Cardiac muscle cell (in vitro differentiated cells and primary cell): ENCODE data around the gene ZMAT5. TPM values are rescaled to one million over a fixed set of nuclear protein-coding genes. Genes with fewer than 3 reads are reported as not detected.

Experiments
- DNase-seq, 2 donors: peaks; one replicate each; pipeline versions ENCODE4 v3.0.0 to v3.0.0-alpha.2; 2010 to 2017; ENCODE audit warnings: low read depth in 1 of 2, low spot score in 1 of 2
- H3K27ac ChIP-seq: fragments of 200-600 bp; sonication (generic); 2 replicates; pipeline ENCODE4 v1.5.1; 2016
- H3K27me3 ChIP-seq: fragments of 200-600 bp; sonication (generic); 2 replicates; pipeline ENCODE4 v1.6.0; 2016; ENCODE audit warnings: control low read depth
- H3K36me3 ChIP-seq: fragments of 200-600 bp; sonication (generic); 2 replicates; pipeline ENCODE4 v1.5.1; 2016; ENCODE audit warnings: control low read depth
- H3K4me1 ChIP-seq: fragments of 200-600 bp; sonication (generic); 2 replicates; pipeline ENCODE4 v1.8.1; 2017; ENCODE audit warnings: low read depth, mild to moderate bottlenecking, mixed run types
- H3K4me3 ChIP-seq: fragments of 200-600 bp; sonication (generic); 2 replicates; pipeline ENCODE4 v1.5.1; 2016; ENCODE audit warnings: mild to moderate bottlenecking
- H3K9me3 ChIP-seq: fragments of 200-600 bp; sonication (generic); 2 replicates; pipeline ENCODE4 v1.5.1; 2017; ENCODE audit warnings: low read depth, mild to moderate bottlenecking, control low read depth
- CTCF ChIP-seq: IDR thresholded peaks from 2 replicates; pipeline ENCODE4 v1.5.1; 2012; ENCODE audit warnings: low read depth, mild to moderate bottlenecking, low read length
- polyA plus RNA-seq: library from polyadenylated mRNA; unstranded; fragments of >200 nt; fragmentation: Nextera tagmentation; extraction: Ambion mirVana; gene quantifications from 2 replicates; pipeline ENCODE4 v1.2.1, GENCODE V29; 2016
- total RNA-seq: library from RNA; depleted of rRNA; stranded (reverse); fragments of >200 nt; gene quantifications from 2 replicates; pipeline ENCODE4 v1.2.3, GENCODE V29; 2016

ZMAT5 gene
- total and polyA plus RNA-seq, 2 experiments from 2014 or later: 40.5 to 76.1 TPM

GRCh38 chr22:29797351-29797750, 30.5 kb upstream of the ZMAT5 start:
- Histone ChIP-seq H3K4me1 (peaks cover 11% of the 10 kb centered on the region), H3K4me3 (no peak overlapping the region), H3K27ac (no peak overlapping the region), H3K27me3 (no peaks in the 10 kb centered on the region), H3K9me3 (no peaks in the 10 kb centered on the region), H3K36me3 (peaks cover 8% of the 10 kb centered on the region)
- no peak for DNase-seq
- no peak for TF ChIP-seq CTCF

- Histone ChIP-seq H3K36me3 (peaks cover 4% of the 10 kb centered on the region), H3K27ac (no peak overlapping the region), H3K9me3 (no peaks in the 10 kb centered on the region), H3K4me1 (peaks cover 1% of the 10 kb centered on the region), H3K27me3 (no peaks in the 10 kb centered on the region), H3K4me3 (no peak overlapping the region)
- no peak for TF ChIP-seq CTCF
- no peak for DNase-seq
These were observed 28.9 kb upstream of the ZMAT5 start for GRCh38 chr22:29795663-29796062.

GRCh38 chr22:29793396-29793795, 26.6 kb upstream of the ZMAT5 start:
- no peaks in the 10 kb centered on the region for H3K4me1 ChIP-seq
- DNase-seq: no peak
- no peaks in the 10 kb centered on the region for H3K27me3 ChIP-seq
- no peaks in the 10 kb centered on the region for H3K9me3 ChIP-seq
- no peak overlapping the region for H3K27ac ChIP-seq
- TF ChIP-seq CTCF: no peak
- H3K36me3 ChIP-seq: peaks cover 7% of the 10 kb centered on the region
- H3K4me3 ChIP-seq: no peak overlapping the region

- Histone ChIP-seq H3K27ac (no peak overlapping the region), H3K4me3 (no peak overlapping the region), H3K27me3 (no peaks in the 10 kb centered on the region), H3K36me3 (peaks cover 7% of the 10 kb centered on the region), H3K9me3 (no peaks in the 10 kb centered on the region), H3K4me1 (no peaks in the 10 kb centered on the region)
- TF ChIP-seq CTCF: no peak
- DNase-seq: no peak
These were observed 23.3 kb upstream of the ZMAT5 start for GRCh38 chr22:29790061-29790460.

- no peak for DNase-seq
- peaks cover 7% of the 10 kb centered on the region for H3K36me3 ChIP-seq
- H3K9me3 ChIP-seq: no peaks in the 10 kb centered on the region
- no peaks in the 10 kb centered on the region for H3K4me1 ChIP-seq
- no peaks in the 10 kb centered on the region for H3K27me3 ChIP-seq
- TF ChIP-seq CTCF: no peak
- no peak overlapping the region for H3K27ac ChIP-seq
- H3K4me3 ChIP-seq: no peak overlapping the region
These were observed 21.8 kb upstream of the ZMAT5 start for GRCh38 chr22:29788339-29789279.
